GM19035 (cell line): ENCODE measurements around the gene DPP10.

Source experiments
- ATAC-seq: cut with Tn5 transposase; IDR thresholded peaks from one replicate; pipeline ENCODE4 v1.9.1; 2021; ENCODE audit not compliant: unreplicated experiment

The DPP10 gene

GRCh38 chr2:115115135-115115534 is 672.7 kb downstream of the DPP10 start:
- no peak for ATAC-seq

- no peak for ATAC-seq
Measured at GRCh38 chr2:115118306-115118705, 675.9 kb downstream of the DPP10 start.

- no peak for ATAC-seq
Measured at GRCh38 chr2:115119086-115119485, 676.6 kb downstream of the DPP10 start.

GRCh38 chr2:115122701-115123100 is 680.3 kb downstream of the DPP10 start:
- ATAC-seq, result no peak

- no peak for ATAC-seq
Measured at GRCh38 chr2:115124817-115125216, 682.4 kb downstream of the DPP10 start.

GRCh38 chr2:115129536-115129935 is 687.1 kb downstream of the DPP10 start:
- ATAC-seq, result no peak

GRCh38 chr2:115160531-115161080 is 718.2 kb downstream of the DPP10 start:
- ATAC-seq, result no peak

GRCh38 chr2:115161081-115161770 is 718.8 kb downstream of the DPP10 start:
- no peak for ATAC-seq

GRCh38 chr2:115161771-115162493 is 719.5 kb downstream of the DPP10 start:
- no peak for ATAC-seq

GRCh38 chr2:115162494-115163293 is 720.3 kb downstream of the DPP10 start:
- no peak for ATAC-seq

- ATAC-seq, result no peak
Measured at GRCh38 chr2:115163572-115163971, 721.1 kb downstream of the DPP10 start.

GRCh38 chr2:115165529-115166109 is 723.2 kb downstream of the DPP10 start:
- no peak for ATAC-seq

- no peak for ATAC-seq
Measured at GRCh38 chr2:115168457-115168856, 726.0 kb downstream of the DPP10 start.

- no peak for ATAC-seq
Measured at GRCh38 chr2:115169814-115170213, 727.4 kb downstream of the DPP10 start.

GRCh38 chr2:115171751-115172150 is 729.3 kb downstream of the DPP10 start:
- ATAC-seq, result no peak

GRCh38 chr2:115174651-115175050 is 732.2 kb downstream of the DPP10 start:
- ATAC-seq, result no peak

- no peak for ATAC-seq
Measured at GRCh38 chr2:115183144-115183543, 740.7 kb downstream of the DPP10 start.

- no peak for ATAC-seq
Measured at GRCh38 chr2:115190459-115190858, 748.0 kb downstream of the DPP10 start.

- ATAC-seq, result no peak
Measured at GRCh38 chr2:115194623-115195022, 752.2 kb downstream of the DPP10 start.

- ATAC-seq, result no peak
Measured at GRCh38 chr2:115196587-115196986, 754.1 kb downstream of the DPP10 start.

- ATAC-seq, result no peak
Measured at GRCh38 chr2:115199966-115200365, 757.5 kb downstream of the DPP10 start.
